GM19395 (cell line): ENCODE measurements around the gene ARL16.

ENCODE experiments used
- ATAC-seq: cut with Tn5 transposase; IDR thresholded peaks from one replicate; pipeline ENCODE4 v1.9.1; 2021; ENCODE audit warnings: mild to moderate bottlenecking, moderate library complexity; ENCODE audit not compliant: unreplicated experiment

ARL16 gene

DNA sequence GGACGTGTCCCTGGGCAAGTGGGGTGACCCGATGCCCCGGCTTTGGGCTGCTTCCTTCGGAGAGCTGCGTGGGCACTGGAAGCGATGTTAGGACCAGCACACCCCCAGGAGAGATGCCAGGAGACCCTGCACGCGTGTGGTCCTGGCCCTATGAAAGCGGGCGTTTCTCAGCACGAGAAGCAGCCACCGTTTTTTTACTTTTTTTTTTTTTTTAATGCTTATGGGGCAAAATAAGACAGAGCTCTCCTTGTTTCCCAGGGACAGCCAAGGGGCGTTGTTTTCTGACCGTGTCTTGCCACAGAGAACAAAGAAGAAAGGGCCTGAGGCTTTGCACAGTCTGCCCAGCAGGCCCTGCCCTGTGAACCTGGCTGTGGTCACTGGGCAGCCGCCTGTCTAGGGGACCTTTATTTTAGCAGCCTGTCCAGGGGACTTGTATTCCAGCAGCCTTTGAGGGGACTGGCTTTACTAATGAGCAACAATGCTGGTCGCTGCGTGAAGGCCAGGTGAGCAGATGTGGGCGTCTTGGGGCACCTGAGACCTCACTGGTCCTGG lies 29.5 kb upstream of the ARL16 start:
- no peak for ATAC-seq

DNA sequence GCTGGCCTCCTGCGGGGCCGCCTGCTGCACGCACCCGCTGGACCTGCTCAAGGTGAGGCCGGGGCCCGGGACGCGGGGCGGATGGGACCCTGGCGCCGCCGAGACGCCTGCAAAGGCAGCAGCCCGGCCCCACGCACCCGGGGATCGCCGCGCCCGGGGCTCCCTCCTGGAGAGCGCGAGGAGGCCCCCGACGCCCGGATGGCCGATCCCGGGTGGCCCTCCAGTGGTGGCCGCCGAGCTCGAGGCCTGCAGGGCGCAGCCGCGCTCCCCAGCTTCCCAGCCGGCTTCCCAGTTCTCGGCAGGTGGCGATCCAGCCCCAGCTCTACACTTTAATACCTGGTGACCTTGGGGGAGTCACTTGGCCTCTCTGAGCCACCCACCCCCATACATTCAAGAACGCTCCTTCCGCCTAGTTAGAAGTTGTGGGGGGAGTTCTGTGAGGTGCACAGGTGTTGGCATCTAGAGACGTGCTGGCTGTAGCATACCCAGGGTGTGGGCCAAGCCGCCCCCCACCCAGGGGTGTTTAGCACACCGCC lies 28.9 kb upstream of the ARL16 start:
- peak; percentile 3 for ATAC-seq

DNA sequence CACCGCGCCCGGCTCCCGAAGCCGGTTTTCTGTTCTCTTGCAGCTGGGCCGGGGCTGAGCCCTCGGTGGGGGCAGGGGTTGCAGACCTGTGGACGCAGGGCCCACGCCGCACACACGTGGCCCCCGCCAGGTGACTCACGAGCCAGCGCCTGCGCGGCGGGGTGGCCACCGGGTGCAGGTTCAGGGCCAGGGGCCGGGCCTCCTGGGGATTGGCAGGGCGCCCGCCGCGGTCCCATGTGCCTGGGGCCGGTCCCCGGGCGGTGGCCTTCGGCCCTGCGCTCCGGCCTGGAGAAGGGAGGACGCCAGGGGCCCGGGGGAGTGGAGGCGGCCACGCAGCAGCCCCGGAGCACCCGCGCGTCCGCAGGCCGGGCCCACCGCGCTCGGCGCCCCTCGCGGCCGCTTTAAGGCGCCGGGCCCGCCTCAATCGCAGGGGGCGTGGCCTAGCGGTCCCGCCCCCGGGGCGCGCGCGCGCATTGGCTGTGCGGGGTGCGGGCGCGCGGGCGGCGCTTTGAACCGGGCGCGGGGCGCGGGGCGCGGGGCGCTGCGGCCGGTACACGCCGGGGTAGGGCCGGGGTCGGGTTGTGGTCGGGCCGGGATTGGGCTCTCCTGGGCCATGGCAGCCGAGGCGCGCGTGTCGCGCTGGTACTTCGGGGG lies 28.3 kb upstream of the ARL16 start, which contains the start of gene SLC25A10:
Gene SLC25A10, plus strand, starts transcription at position 471 of the 654 bp plus-strand sequence. Its CDS starts 143 bp downstream, at position 614.
- ATAC-seq, result peak; percentile 59

DNA sequence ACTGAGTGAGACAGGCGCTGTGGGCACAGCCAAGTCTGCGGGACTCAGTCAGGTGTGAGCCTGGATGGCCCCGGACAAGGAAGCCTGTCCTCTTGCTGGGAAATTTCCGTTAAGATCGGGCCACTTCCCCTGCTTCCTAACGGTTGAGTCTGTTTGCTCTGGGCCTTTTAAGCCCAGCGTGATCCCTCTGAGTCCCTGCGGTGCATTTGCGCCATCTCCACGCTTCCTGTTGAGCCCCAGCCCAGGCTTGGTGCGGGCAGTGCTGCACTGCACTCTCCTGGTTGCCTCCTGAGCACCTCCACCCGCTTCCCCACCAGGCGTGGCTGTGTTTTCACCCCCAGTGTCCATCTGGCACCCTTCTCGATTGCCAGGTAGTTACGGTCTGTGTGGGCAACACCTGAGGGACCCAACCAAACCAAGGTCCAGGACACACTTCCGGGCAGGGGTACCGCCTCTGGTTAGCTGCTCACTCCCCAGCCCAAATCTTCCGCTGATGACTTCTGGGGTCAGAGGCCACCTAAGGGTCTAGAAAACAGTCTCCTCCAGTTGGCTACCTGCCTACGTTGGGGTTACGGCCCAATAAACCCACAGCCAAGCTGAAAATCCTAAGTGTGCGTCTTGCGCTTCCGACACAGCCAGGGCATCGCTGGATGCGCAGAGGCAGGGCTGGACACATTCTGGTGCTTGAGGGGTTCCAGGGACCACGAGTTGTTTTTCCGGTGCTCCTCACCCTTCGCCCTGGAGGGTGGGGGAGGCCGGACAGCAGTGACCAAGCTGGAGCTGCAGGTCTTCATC lies 27.1 kb upstream of the ARL16 start:
- ATAC-seq, result no peak

DNA sequence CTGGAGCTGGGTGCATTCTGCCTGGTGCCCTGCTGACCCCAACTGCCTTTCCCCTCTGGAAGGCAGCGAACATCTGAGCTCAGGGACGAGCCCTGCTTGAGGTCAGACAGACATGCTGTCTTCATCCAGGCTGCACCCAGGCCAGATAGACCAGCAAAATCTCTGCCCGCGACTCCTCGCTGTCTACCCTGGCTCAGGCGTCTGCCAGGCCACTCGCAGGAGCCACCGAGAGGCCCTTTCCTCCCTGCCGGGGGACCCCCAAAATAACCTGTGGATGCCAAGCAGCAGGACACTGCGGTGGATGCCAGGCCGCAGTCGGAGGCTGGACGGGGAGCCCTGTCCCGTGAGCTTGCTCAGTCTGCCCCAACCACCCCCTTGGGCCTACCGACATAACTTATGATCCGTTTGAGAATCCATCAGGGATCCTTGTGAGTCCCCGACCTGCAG lies 25.2 kb upstream of the ARL16 start:
- no peak for ATAC-seq

DNA sequence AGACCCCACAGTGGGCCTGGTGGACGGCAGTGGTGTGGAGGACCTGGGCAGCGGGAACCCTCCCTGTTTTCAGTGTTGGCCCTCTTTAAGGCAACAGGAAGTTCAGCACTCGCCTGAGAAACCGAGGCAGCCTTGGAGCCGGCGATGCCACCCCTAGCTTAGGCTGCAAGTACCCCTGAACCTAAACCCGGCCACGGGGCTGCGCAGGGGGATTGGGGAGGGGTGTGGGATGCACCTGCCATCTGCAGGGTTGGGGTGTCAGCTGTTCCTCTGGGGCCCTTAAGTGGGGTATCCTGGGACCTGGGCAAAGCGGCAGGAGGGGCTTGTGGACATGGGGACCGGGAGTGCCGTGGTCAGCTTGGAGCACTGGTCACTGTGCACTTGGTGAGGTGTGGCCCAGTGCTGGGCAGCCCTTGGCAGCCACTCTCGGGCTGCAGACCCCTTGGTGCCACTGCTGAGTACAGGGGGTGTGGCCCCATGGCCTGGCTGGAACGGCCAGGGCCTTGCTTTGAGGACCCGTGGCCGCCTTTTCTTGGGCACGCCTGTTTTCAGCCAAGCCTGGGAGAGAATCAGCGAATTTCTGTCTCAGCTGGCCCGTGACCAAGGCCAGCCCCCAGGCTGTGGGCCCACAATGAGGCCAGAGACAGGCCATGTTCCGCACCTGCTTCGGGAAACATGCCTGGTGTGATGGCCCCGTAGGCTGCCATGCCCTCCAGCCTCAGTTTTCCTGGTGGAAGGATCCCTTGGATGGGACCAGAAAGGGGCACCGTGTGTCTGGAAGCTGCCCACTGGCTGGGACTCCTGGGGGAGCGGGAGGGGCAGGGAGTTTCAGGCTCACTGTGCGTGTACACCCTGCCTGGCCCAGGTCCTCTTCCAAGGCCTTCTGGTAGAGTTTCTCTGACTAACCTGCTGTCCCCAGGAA lies 24.4 kb upstream of the ARL16 start:
- no peak for ATAC-seq

DNA sequence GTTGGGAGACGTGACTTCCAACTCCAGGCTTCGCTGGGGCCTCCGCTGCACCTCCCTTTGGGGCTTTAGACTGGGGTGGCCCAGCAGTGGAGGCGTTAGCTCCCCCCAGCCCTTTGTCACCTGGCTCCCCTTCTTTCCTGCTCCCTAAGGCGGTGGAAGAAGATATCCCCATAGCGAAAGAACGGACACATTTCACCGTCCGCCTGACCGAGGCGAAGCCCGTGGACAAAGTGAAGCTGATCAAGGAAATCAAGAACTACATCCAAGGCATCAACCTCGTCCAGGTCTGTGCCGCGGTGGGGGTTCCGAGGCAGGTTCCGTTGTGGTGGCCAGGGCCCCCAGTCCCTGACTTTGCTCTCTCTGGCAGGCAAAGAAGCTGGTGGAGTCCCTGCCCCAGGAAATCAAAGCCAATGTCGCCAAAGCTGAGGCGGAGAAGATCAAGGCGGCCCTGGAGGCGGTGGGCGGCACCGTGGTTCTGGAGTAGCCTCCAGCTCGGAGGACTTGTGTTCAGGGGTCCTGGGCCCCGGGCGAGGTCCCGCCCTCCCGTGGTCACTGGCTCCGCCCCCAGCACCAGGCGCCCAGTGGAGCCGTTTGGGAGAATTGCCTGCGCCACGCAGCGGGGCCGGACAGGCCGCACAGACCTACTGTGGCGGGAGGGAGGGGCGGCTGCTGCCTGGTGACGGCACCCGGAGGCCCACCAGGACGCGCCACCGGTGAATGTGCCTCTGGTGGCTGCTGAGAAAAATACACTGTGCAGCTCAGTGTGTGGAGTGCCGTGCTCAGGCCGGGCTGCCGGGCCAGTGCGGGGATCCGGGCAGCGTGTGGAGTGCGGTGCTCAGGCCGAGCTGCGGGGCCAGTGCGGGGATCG lies 23.4 kb upstream of the ARL16 start:
- no peak for ATAC-seq

DNA sequence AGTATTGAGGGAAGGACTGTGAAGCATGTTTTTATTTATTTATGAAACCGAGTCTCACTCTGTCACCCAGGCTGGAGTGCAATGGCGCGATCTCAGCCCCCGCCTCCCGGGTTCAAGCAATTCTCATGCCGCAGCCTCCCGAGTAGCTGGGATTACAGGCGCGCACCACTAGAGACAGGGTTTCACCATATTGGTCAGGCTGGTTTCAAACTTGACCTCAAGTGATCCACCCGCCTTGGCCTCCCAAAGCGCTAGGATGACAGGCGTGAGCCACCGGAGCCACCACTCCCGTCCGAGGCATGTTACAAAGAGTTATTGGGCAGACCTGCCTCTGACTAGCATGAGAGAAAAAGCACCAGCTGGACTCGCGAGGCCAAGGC lies 22.6 kb upstream of the ARL16 start:
- ATAC-seq, result no peak

DNA sequence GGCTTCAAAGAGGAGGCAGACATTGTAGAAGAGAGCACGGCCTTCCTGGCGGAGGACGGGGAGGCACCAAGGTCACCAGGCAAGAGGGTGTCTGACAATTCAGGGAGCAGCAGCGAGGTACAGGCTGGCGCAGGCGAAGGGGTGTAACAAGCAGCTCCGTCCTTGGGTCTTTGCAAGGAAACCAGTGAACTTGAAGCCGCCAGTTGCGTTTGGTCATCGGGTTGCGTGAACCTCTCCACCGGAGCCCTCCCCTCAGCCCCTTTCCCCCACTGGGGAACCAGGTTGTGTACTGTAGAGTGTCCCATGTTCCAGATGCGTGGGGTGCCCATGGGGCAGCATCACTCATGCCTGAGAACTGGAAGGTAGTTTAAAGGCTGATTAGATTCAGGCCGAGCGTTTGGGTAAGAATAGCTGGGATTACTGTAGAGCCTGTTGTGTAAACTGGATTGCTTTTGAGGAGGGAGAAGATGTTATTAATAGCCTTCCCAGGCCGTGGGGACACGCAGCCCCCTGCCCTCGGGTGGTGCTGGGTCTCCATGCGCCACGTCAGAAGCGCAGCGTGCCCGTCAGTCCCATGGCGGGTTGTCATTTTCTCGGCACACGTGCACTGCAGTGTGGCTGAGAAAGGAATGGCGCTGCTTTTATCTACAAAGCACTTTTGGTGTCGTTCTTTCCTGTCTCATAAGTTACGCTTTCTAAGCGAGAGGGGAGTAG lies 22.1 kb upstream of the ARL16 start:
- no peak for ATAC-seq

DNA sequence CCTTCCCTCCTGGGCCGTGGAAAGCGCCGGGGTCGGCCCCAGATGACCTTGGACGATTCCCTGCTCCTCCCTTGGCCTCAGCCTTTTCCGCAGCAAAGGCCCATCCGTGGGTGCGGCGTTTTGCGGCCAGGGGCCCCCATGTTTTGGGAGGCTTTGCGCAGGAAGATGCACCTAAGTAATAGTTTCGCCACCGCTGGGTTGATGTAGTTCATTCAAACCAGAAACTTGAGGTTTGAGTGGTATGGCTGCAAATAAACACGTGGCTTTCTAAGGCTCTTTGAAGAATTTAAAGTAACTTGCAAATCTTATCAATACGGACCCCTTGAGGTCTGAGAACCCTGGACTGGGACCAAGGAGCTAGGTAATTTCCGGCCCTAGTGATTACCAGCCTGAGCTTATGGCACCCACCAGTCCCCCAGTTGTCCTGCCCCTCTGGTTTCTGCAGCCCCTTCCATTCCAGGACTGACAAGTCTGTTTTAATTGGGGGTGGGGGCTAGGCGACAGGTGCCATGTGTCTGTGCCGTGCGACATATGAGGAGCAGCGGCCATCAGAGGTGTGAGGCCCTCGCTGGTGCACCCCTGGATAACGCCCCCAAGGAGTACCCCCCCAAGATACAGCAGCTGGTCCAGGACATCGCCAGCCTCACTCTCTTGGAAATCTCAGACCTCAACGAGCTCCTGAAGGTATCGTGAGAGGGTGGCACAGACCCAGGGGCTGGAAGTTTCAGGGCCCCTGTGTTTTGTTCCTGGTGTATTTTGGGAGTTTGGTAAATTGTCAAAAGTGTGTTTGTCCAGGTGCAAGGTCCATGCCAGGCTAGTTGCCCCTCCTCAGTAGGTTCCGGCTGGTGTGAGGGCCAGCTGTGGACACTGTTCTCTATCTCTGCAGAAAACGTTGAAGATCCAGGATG lies 20.4 kb upstream of the ARL16 start:
- peak; percentile 5 for ATAC-seq

DNA sequence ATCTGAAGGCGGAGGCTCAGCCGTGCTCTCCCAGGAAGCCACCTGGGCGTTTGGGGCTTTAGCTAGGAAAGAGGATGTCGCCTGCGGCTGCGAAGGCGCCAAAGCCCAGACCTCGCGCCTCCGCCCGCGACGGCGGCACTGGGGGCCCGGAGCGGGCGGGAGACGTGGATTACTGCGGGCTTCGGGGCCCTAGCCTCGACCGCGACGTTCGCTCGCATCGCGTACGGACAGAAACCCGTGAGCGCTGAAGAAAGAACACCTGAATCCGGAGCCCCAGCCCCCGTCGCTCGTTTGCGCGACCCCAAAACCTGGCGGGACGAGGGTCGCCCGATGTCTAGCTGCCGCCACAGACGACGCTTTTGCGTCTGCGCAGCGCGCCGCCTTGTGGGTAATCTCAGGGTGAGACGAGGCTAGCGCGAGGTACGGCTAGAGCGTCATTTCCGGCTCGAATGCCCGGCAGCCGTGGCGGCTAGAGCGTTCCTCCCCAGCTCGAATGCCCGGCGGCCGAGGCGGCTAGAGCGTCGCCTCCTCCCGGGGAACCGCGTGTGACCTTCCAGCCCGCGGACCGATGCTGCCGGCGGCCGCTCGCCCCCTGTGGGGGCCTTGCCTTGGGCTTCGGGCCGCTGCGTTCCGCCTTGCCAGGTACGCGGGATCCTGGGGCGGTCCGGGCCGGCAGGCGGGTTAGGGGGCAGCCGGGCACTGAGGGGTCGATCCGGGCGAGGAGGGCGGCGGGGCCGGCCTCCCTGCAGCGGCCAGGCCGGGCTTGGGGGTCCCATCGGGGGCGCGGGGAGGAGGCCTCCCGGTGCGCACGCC lies 19.5 kb upstream of the ARL16 start, which contains the start of gene MRPL12:
Gene MRPL12, plus strand, starts transcription at position 434 of the 813 bp plus-strand sequence. Its CDS starts 135 bp downstream, at position 569.
- ATAC-seq, result peak; percentile 80

DNA sequence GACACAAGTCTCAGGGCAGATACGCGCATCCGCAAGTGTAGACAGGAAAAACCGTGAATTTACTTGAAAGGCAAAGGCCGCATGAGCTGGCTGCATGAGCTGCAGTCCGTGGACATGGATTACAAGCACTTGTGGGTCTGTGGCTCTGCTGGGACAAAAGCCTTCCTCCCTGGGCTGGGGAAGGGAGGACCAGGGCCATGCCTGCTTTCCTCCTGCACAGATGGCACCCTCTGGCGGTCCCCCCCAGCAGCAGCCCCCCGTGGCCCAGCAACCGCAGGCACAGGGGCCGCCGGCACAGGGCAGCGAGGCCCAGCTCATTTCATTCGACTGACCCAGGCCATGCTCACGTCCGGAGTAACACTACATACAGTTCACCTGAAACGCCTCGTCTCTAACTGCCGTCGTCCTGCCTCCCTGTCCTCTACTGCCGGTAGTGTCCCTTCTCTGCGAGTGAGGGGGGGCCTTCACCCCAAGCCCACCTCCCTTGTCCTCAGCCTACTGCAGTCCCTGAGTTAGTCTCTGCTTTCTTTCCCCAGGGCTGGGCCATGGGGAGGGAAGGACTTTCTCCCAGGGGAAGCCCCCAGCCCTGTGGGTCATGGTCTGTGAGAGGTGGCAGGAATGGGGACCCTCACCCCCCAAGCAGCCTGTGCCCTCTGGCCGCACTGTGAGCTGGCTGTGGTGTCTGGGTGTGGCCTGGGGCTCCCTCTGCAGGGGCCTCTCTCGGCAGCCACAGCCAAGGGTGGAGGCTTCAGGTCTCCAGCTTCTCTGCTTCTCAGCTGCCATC lies 17.9 kb upstream of the ARL16 start:
- ATAC-seq, result no peak

DNA sequence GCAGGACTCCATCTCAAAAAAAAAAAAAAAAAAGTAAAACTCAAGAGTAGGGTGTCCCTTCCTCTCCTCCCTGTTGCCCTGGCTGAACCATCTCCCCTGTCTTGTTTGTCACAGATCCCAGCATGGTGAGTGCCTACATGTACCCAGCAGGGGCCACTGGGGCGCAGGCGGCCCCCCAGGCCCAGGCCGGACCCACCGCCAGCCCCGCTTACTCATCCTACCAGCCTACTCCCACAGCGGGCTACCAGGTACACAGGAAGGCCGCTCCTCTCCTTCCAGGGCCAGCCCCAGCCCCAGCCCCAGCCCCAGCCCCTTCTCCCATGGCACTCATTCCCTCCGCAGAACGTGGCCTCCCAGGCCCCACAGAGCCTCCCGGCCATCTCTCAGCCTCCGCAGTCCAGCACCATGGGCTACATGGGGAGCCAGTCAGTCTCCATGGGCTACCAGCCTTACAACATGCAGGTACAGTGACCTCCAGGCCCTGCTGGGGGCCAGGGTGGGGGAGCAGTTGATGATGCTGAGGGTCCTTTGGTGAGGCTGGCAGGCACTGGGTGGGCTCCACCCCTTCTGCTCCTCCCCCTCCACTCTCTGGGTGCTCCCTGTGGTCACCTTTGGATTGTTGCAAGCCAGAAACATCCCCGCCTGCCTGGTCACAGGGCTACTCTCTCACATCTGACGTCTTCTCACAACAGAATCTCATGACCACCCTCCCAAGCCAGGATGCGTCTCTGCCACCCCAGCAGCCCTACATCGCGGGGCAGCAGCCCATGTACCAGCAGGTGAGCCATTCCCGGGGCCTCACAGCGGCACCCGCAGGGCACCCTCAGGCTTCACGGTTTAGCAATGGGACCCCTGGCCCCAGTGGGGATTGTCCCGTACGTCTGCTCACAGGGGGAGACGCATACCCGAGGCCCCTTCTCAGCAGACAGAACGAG lies 17.0 kb upstream of the ARL16 start:
- no peak for ATAC-seq

DNA sequence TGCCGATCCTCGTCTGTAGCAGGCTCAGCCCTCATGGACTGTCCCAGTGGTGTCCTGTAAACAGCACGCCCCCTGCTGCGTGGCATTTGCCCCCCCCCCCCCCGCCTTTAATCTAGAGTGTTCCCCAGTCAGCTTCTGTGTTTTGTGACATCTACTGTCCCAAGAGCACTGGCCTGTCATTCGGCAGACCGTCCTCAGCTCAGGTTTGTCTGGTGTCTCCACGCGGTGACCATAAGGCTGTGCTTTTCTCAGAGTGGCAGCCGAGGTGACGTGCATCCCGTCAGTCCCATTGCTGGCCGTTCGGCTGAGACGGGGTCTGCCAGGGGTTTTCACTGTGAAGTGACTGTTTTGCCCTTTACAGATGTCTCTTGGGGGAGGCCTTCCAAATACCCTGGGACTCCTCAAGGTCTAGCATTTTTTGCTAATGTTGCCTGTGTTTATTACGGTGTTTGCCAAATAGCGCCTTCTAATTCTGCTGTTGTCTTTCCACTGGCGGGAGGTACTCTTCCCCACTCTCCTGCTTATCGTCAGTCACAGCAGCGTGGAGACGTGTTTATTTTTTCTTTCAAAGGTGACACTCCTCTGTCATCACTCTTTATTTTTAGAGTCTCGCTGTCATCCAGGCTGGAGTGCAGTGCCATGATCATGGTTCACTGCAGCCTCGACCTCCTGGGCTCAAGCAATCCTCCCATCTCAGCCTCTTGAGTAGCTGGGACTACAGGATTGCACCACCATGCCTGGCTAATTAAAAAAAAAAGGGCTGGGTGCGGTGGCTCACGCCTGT lies 13.9 kb upstream of the ARL16 start:
- no peak for ATAC-seq
